Pancreas (tissue), 10 donors: Measurements from ENCODE around the gene LONP2. TPM values are rescaled to one million over a fixed set of nuclear protein-coding genes. Genes with fewer than 3 reads are reported as not detected.

ENCODE experiments used
- ATAC-seq, 4 donors: fragments of 200-7000 bp; cut with Tn5 transposase; one replicate each; pipeline versions ENCODE4 v1.8.0 to v1.9.1; 2020; ENCODE audit warnings: mild to moderate bottlenecking in 4 of 4, moderate library complexity in 4 of 4
- DNase-seq, 6 donors: peaks; one replicate each; pipeline ENCODE4 v3.0.0-alpha.2; 2020
- FAIRE-seq: peaks from 2 replicates; lab custom pipeline; 2012; peaks lifted over from hg19 to GRCh38; lab: Jason Lieb, UNC
- H3K27ac ChIP-seq, 4 donors: fragments of 200-600 bp; sonication (generic); 1 replicate in 3 of 4; 2 replicates in 1 of 4; pipeline versions ENCODE4 v1.5.0 to v1.8.0; 2020
- H3K27me3 ChIP-seq, 4 donors: fragments of 200-600 bp; one replicate each; pipeline ENCODE4 v1.8.0; 2021
- H3K36me3 ChIP-seq, 3 donors: fragments of 200-600 bp; sonication (generic) in 1 of 3; one replicate each; pipeline versions ENCODE4 v1.5.0 to v1.8.0; 2020 to 2021
- H3K4me1 ChIP-seq, 3 donors: fragments of 200-600 bp; one replicate each; pipeline ENCODE4 v1.8.0; 2021
- H3K4me3 ChIP-seq, 4 donors: fragments of 200-600 bp; sonication (generic) in 2 of 4; one replicate each; pipeline versions ENCODE4 v1.5.0 to v1.8.0; 2020 to 2021
- H3K9me3 ChIP-seq, 4 donors: fragments of 200-600 bp; one replicate each; pipeline ENCODE4 v1.8.0; 2021
- CTCF ChIP-seq, 4 donors: fragments of 200-600 bp; sonication (generic) in 3 of 4; IDR thresholded peaks; one replicate each; pipeline versions ENCODE4 v1.5.0 to v1.8.0; 2021; ENCODE audit warnings: antibody characterized with exemption in 4 of 4
- WGBS, 2 donors: extraction: QIAGEN DNeasy Blood & Tissue Kit; methylation state at CpG; one replicate each; pipeline ENCODE4 v1.1.7; 2013; 5-methylcytosine and 5-hydroxymethylcytosine counted together
- intact Hi-C, 3 donors: fragments of 100-400 bp; cut with DNase I; formaldehyde crosslinking; loops; one replicate each; pipeline versions ENCODE4 v1.11.1 to v1.14.2; 2022
- polyA plus RNA-seq, 2 donors: library from polyadenylated mRNA; stranded (reverse); fragments of 200-250 nt; gene quantifications; one replicate each; pipeline ENCODE4 v1.2.3, GENCODE V29; 2013
- total RNA-seq, 6 donors: library from RNA; stranded (reverse); fragmentation: NEBNext Ultra II Directional in 4 of 6; extraction: Animal tissue kit (Norgen Biotek cat#: 25700) in 4 of 6; gene quantifications; one replicate each; pipeline versions ENCODE4 v1.2.1 to v1.2.4, GENCODE V29; 2021 to 2023
- donor health status: healthy with polysubstance abuse.
- donor health status: DM: no; HTN: no; CAD: no; lungs with moderate emphysema.
- donor health status: DM: no; HTN: no; CAD: no.
- donor health status: control.
- donor health status: control.
- donor health status: Bipolar disorder and iron deficiency.
- donor health status: DM: yes; HTN: yes; CAD: no.
- donor health status: DM: no; HTN: no; CAD: no.
- donor health status: DM: no; HTN: no; CAD: no.
- donor health status: DM: yes; HTN: yes; CAD: no.

The LONP2 gene
- total and polyA plus RNA-seq, 8 donors = 31.4 to 49.1 (median 41.6) TPM

GRCh38 chr16:48382131-48382530, 138.0 kb downstream of the LONP2 start:
- Histone ChIP-seq H3K4me3 (no peak overlapping the region), H3K27ac (no peak overlapping the region), H3K4me1 (peaks cover 28 to 36% (median 36%) of the 10 kb centered on the region in 3 donors), H3K27me3 (no peaks in the 10 kb centered on the region), H3K36me3 (no peaks in the 10 kb centered on the region), H3K9me3 (no peaks in the 10 kb centered on the region)
- no peak for ATAC-seq
- intact Hi-C loops = no loop called here
- WGBS, 2 donors = 93 to 95% methylated on average over 4 of the region's 4 CpGs
- no peak for FAIRE-seq
- no peak for TF ChIP-seq CTCF (IDR thresholded peaks at IDR 0.05)
- no peak for DNase-seq

GRCh38 chr16:48383009-48383876, 139.1 kb downstream of the LONP2 start:
- DNase-seq (no peak), ATAC-seq (no peak), FAIRE-seq (no peak)
- H3K27ac ChIP-seq = peak overlapping the region; percentile 57 to 98 (median 96)
- H3K4me1 ChIP-seq = peaks cover 26 to 34% (median 28%) of the 10 kb centered on the region in 3 donors
- H3K9me3 ChIP-seq = no peaks in the 10 kb centered on the region
- WGBS, 2 donors = 7 to 8% methylated on average over 6 of the region's 6 CpGs
- intact Hi-C loops = no loop called here
- peak overlapping the region; percentile 68 to 94 (median 92) for H3K4me3 ChIP-seq
- no peaks in the 10 kb centered on the region for H3K36me3 ChIP-seq
- TF ChIP-seq CTCF (IDR thresholded peaks at IDR 0.05) = no peak
- no peaks in the 10 kb centered on the region for H3K27me3 ChIP-seq

- H3K9me3 ChIP-seq = no peaks in the 10 kb centered on the region
- DNase-seq (peak in 1 of 6 donors; percentile 24), FAIRE-seq (no peak), ATAC-seq (peak; percentile 7 to 29 (median 19))
- H3K27ac ChIP-seq = peak overlapping the region; percentile 57 to 98 (median 96)
- no peaks in the 10 kb centered on the region for H3K36me3 ChIP-seq
- TF ChIP-seq CTCF (IDR thresholded peaks at IDR 0.05) = no peak
- intact Hi-C loops = no loop called here
- H3K4me1 ChIP-seq = peaks cover 21 to 28% (median 22%) of the 10 kb centered on the region in 3 donors
- no peaks in the 10 kb centered on the region for H3K27me3 ChIP-seq
- WGBS, 2 donors = 1% methylated on average over 15 of the region's 15 CpGs
- H3K4me3 ChIP-seq = peak overlapping the region; percentile 68 to 94 (median 92)
Observed at GRCh38 chr16:48383877-48384519, 139.9 kb downstream of the LONP2 start.

GRCh38 chr16:48384520-48385252, 140.6 kb downstream of the LONP2 start:
- FAIRE-seq (no peak), DNase-seq (peak; percentile 51 to 80 (median 62)), ATAC-seq (peak; percentile 56 to 69 (median 66))
- 0 to 1% methylated on average over 31 to 103 of the region's 103 CpGs for WGBS, 2 donors
- Histone ChIP-seq H3K9me3 (no peaks in the 10 kb centered on the region), H3K36me3 (no peaks in the 10 kb centered on the region), H3K27ac (peak overlapping the region; percentile 82 to 98 (median 96)), H3K4me3 (peak overlapping the region; percentile 90 to 95 (median 94)), H3K4me1 (peaks cover 21 to 27% (median 22%) of the 10 kb centered on the region in 3 donors), H3K27me3 (no peaks in the 10 kb centered on the region)
- intact Hi-C loops = no loop called here
- TF ChIP-seq CTCF (IDR thresholded peaks at IDR 0.05) = no peak
